H1 (cell line): Measurements from ENCODE around the gene GMEB2. TPM values are rescaled to one million over a fixed set of nuclear protein-coding genes. Genes with fewer than 3 reads are reported as not detected.

Experiments
- CTCF ChIA-PET: fragments of 300-600 bp; sonication (Branson Sonifier 250); formaldehyde crosslinking; loops from one replicate; lab custom pipeline; 2021; ENCODE audit not compliant: partially characterized antibody; lab: Charles Lee
- POLR2A ChIA-PET: fragments of 300-600 bp; sonication (Branson Sonifier 250); formaldehyde crosslinking; loops from one replicate; lab custom pipeline; 2021; ENCODE audit warnings: inconsistent platforms; ENCODE audit not compliant: partially characterized antibody; lab: Charles Lee
- DNase-seq, 2 experiments: peaks; one replicate each; pipeline versions ENCODE4 v3.0.0 to v3.0.0-alpha.2; 2010 to 2022; ENCODE audit warnings: low spot score in 2 of 2, low read depth in 1 of 2, mixed read lengths in 1 of 2
- FAIRE-seq: peaks from 2 replicates; lab custom pipeline; 2011; peaks lifted over from hg19 to GRCh38; lab: Jason Lieb, UNC
- H2AFZ ChIP-seq: 2 replicates; pipeline ENCODE4 v1.8.1; 2012; ENCODE audit warnings: low read length, inconsistent platforms
- H2AK5ac ChIP-seq: 2 replicates; pipeline ENCODE4 v1.6.1; 2013; ENCODE audit warnings: low read depth, low read length
- H2BK120ac ChIP-seq: replicated peaks from 2 replicates; pipeline ENCODE3; 2013; ENCODE audit warnings: low read depth, low read length, inconsistent platforms
- H2BK12ac ChIP-seq: 2 replicates; pipeline ENCODE4 v1.6.1; 2013; ENCODE audit warnings: low read depth, low read length
- H2BK15ac ChIP-seq: 2 replicates; pipeline ENCODE4 v1.6.1; 2013; ENCODE audit warnings: low read length
- H2BK20ac ChIP-seq: 2 replicates; pipeline ENCODE4 v1.6.1; 2013; ENCODE audit warnings: low read length
- H2BK5ac ChIP-seq: 2 replicates; pipeline ENCODE4 v1.6.1; 2013; ENCODE audit warnings: low read depth, low read length
- H3K14ac ChIP-seq: 2 replicates; pipeline ENCODE4 v1.6.1; 2013; ENCODE audit warnings: inconsistent platforms; ENCODE audit not compliant: insufficient read length
- H3K18ac ChIP-seq: 2 replicates; pipeline ENCODE4 v1.6.1; 2013; ENCODE audit warnings: low read length; ENCODE audit errors: extremely low read depth
- H3K23ac ChIP-seq: 2 replicates; pipeline ENCODE4 v1.6.1; 2013; ENCODE audit warnings: inconsistent platforms; ENCODE audit not compliant: insufficient read length
- H3K23me2 ChIP-seq: 2 replicates; pipeline ENCODE4 v1.6.1; 2013; ENCODE audit warnings: low read depth, low read length
- H3K27ac ChIP-seq: 2 replicates; pipeline ENCODE4 v1.6.1; 2011; ENCODE audit warnings: low read depth, low read length, inconsistent platforms
- H3K27me3 ChIP-seq, 4 experiments: replicated peaks in 1 of 4; 1 replicate in 1 of 4; 2 replicates in 3 of 4; pipeline versions ENCODE4 v1.6.1 to v1.8.1; 2011 to 2013; ENCODE audit warnings: low read length in 3 of 4, mild to moderate bottlenecking in 3 of 4, inconsistent platforms in 2 of 4, mixed read lengths in 2 of 4, moderate library complexity in 1 of 4; ENCODE audit not compliant: control insufficient read depth in 3 of 4, insufficient read depth in 3 of 4; ENCODE audit errors: extremely low read depth in 1 of 4
- H3K36me3 ChIP-seq, 4 experiments: 2 replicates each; pipeline versions ENCODE4 v1.6.1 to v1.8.1; 2011 to 2013; ENCODE audit warnings: mild to moderate bottlenecking in 4 of 4, low read length in 3 of 4, moderate library complexity in 2 of 4, control low read depth in 1 of 4, inconsistent platforms in 1 of 4; ENCODE audit not compliant: insufficient read depth in 4 of 4, control insufficient read depth in 2 of 4
- H3K4ac ChIP-seq: replicated peaks from 2 replicates; pipeline ENCODE3; 2013; ENCODE audit warnings: low read length, low read depth, mixed read lengths, inconsistent platforms; ENCODE audit not compliant: insufficient read length
- H3K4me1 ChIP-seq, 4 experiments: replicated peaks in 1 of 4; 1 replicate in 1 of 4; 2 replicates in 3 of 4; pipeline versions ENCODE4 v1.6.1 to v1.8.1; 2011 to 2013; ENCODE audit warnings: low read length in 3 of 4, inconsistent platforms in 2 of 4, mixed read lengths in 1 of 4; ENCODE audit not compliant: insufficient read depth in 4 of 4, control insufficient read depth in 3 of 4
- H3K4me2 ChIP-seq, 2 experiments: 2 replicates each; pipeline versions ENCODE4 v1.6.1 to v1.8.1; 2011 to 2013; ENCODE audit warnings: low read depth in 2 of 2, low read length in 2 of 2, control low read depth in 1 of 2, inconsistent platforms in 1 of 2, mild to moderate bottlenecking in 1 of 2; ENCODE audit not compliant: insufficient read depth in 1 of 2
- H3K4me3 ChIP-seq, 4 experiments: fragments of 200-600, 300-600 bp in 1 of 4; sonication (generic), shearing (Covaris generic), sonication (Bioruptor Twin) in 1 of 4; 2 replicates each; pipeline versions ENCODE4 v1.5.1 to v1.8.1; 2011 to 2016; ENCODE audit warnings: low read length in 4 of 4, low read depth in 3 of 4, control low read depth in 2 of 4, inconsistent platforms in 2 of 4, mild to moderate bottlenecking in 2 of 4, mixed read lengths in 1 of 4, moderate library complexity in 1 of 4; ENCODE audit not compliant: insufficient read depth in 2 of 4; ENCODE audit errors: extremely low read depth in 1 of 4
- H3K56ac ChIP-seq: replicated peaks from 2 replicates; pipeline ENCODE3; 2013; ENCODE audit warnings: low read depth, mild to moderate bottlenecking, mixed read lengths, low read length, inconsistent platforms; ENCODE audit not compliant: insufficient read length
- H3K79me1 ChIP-seq: 2 replicates; pipeline ENCODE4 v1.6.1; 2013; ENCODE audit warnings: low read depth, low read length, control low read depth
- H3K79me2 ChIP-seq, 2 experiments: 2 replicates each; pipeline versions ENCODE4 v1.6.1 to v1.8.1; 2012 to 2013; ENCODE audit warnings: low read length in 2 of 2, mild to moderate bottlenecking in 2 of 2, inconsistent platforms in 1 of 2; ENCODE audit not compliant: insufficient read depth in 2 of 2, control insufficient read depth in 1 of 2
- H3K9ac ChIP-seq, 4 experiments: replicated peaks in 1 of 4; 1 replicate in 1 of 4; 2 replicates in 3 of 4; pipeline versions ENCODE4 v1.6.1 to v1.8.1; 2011 to 2013; ENCODE audit warnings: low read depth in 3 of 4, low read length in 3 of 4, control low read depth in 2 of 4, mild to moderate bottlenecking in 2 of 4, moderate library complexity in 2 of 4, inconsistent platforms in 1 of 4; ENCODE audit errors: extremely low read depth in 1 of 4
- H3K9me3 ChIP-seq, 2 experiments: 2 replicates each; pipeline versions ENCODE4 v1.6.1 to v1.8.1; 2012 to 2013; ENCODE audit warnings: mild to moderate bottlenecking in 2 of 2, moderate library complexity in 2 of 2, control low read depth in 1 of 2, inconsistent platforms in 1 of 2, low read depth in 1 of 2, low read length in 1 of 2, mixed read lengths in 1 of 2; ENCODE audit not compliant: insufficient read depth in 2 of 2
- H4K20me1 ChIP-seq, 2 experiments: replicated peaks in 1 of 2; 2 replicates each; pipeline versions ENCODE3 to v1.8.1; 2011 to 2013; ENCODE audit warnings: inconsistent platforms in 2 of 2, low read length in 2 of 2, mild to moderate bottlenecking in 1 of 2; ENCODE audit not compliant: insufficient read depth in 2 of 2, control insufficient read depth in 1 of 2
- H4K5ac ChIP-seq: 2 replicates; pipeline ENCODE4 v1.6.1; 2013; ENCODE audit warnings: low read length, low read depth, mixed read lengths, inconsistent platforms; ENCODE audit not compliant: insufficient read length
- H4K8ac ChIP-seq: 2 replicates; pipeline ENCODE4 v1.8.0; 2013; ENCODE audit warnings: mild to moderate bottlenecking, moderate library complexity, low read length, inconsistent platforms; ENCODE audit not compliant: insufficient read depth; ENCODE audit errors: extremely low read depth
- H4K91ac ChIP-seq: replicated peaks from 2 replicates; pipeline ENCODE3; 2013; ENCODE audit warnings: low read length, mixed read lengths, inconsistent platforms; ENCODE audit not compliant: insufficient read length
- TEAD4 ChIP-seq: IDR thresholded peaks from 2 replicates; pipeline ENCODE4 v1.6.1; 2012; ENCODE audit warnings: low read depth, low read length, inconsistent platforms, mixed read lengths
- WGBS, 2 experiments: shearing (Covaris generic) in 1 of 2; methylation state at CpG; one replicate each; pipeline versions ENCODE4 v1.1.6 to v1.1.7; 2013 to 2015; ENCODE audit warnings: low lambda C conversion rate in 2 of 2, mixed read lengths in 2 of 2, inconsistent platforms in 1 of 2, low coverage in 1 of 2, missing lambda C conversion rate in 1 of 2; ENCODE audit not compliant: insufficient replicate concordance in 2 of 2, insufficient coverage in 1 of 2, insufficient read length in 1 of 2; ENCODE audit errors: extremely low coverage in 1 of 2, missing lambda C conversion rate in 1 of 2; 5-methylcytosine and 5-hydroxymethylcytosine counted together
- polyA plus RNA-seq, 7 experiments: library from polyadenylated mRNA; depleted of rRNA in 3 of 7; stranded (reverse) in 5 of 7; unstranded in 2 of 7; fragments of >200 nt in 5 of 7; fragments of 200-250 nt in 2 of 7; gene quantifications; 1 replicate in 5 of 7; 2 replicates in 1 of 7; 4 replicates in 1 of 7; pipeline versions ENCODE4 v1.2.1 to v1.2.3, GENCODE V29; 2011 to 2013; ENCODE audit warnings: missing spikeins in 2 of 7, mixed read lengths in 2 of 7
- total RNA-seq: library from RNA; stranded (reverse); fragmentation: NEBNext Ultra II Directional; extraction: Animal tissue kit (Norgen Biotek cat#: 25700); gene quantifications from 2 replicates; pipeline ENCODE4 v1.2.1, GENCODE V29; 2021

Gene GMEB2
- total and polyA plus RNA-seq, 2 of the 8 experiments (the other 6 are each of a cell fraction or from before 2014, with no cell fraction given): 12.9 to 14.2 TPM

- H4K20me1 ChIP-seq: peaks cover 2 to 10% of the 10 kb centered on the region in 2 experiments
- H2BK5ac ChIP-seq: no peak overlapping the region
- H3K23me2 ChIP-seq: no peaks in the 10 kb centered on the region
- H3K18ac ChIP-seq: no peak overlapping the region
- peaks cover 0 to 1% (median under 1%) of the 10 kb centered on the region in 4 experiments; a peak in 5 of 7 replicates for H3K4me1 ChIP-seq
- H2AFZ ChIP-seq: no peak overlapping the region
- no peak overlapping the region for H3K27ac ChIP-seq
- H3K79me2 ChIP-seq: peaks cover 0 to 5% of the 10 kb centered on the region in 2 experiments; a peak in 1 of 4 replicates
- H3K14ac ChIP-seq: no peak overlapping the region
- H4K91ac ChIP-seq: no peak overlapping the region
- no peak overlapping the region for H2BK12ac ChIP-seq
- H3K4ac ChIP-seq: no peak overlapping the region
- no peak overlapping the region for H3K23ac ChIP-seq
- CTCF ChIA-PET: interaction anchor here (1.2 to 1.3 kb wide), 2 partner anchors 22 to 125 kb away, joined by 3 read pairs; no protein-coding TSS in a partner anchor
- H2BK15ac ChIP-seq: no peak overlapping the region
- no peak overlapping the region for H2AK5ac ChIP-seq
- H3K4me2 ChIP-seq: no peak overlapping the region
- H3K27me3 ChIP-seq: no peaks in the 10 kb centered on the region
- H3K79me1 ChIP-seq: no peaks in the 10 kb centered on the region; the same call in 1 of the 2 replicates
- WGBS, 2 experiments: 89% methylated on average over 22 of the region's 22 CpGs; no CpG with 5 or more reads in 1 of the 2 experiments
- H2BK120ac ChIP-seq: no peak overlapping the region
- H3K9ac ChIP-seq: no peak overlapping the region
- POLR2A ChIA-PET: interaction anchor here (0.7 to 1.0 kb wide), 3 partner anchors 30 to 65 kb away, joined by 3 read pairs; partner anchors contain the start of genes ARFRP1 and ZGPAT
- H4K5ac ChIP-seq: no peak overlapping the region
- H4K8ac ChIP-seq: no peak overlapping the region
- TF ChIP-seq TEAD4: no peak
- no peak overlapping the region for H2BK20ac ChIP-seq
- DNase-seq (no peak), FAIRE-seq (no peak)
- no peaks in the 10 kb centered on the region for H3K9me3 ChIP-seq
- H3K4me3 ChIP-seq: no peak overlapping the region
- peaks cover 0 to 31% (median 17%) of the 10 kb centered on the region in 4 experiments; a peak in 6 of 8 replicates for H3K36me3 ChIP-seq
- H3K56ac ChIP-seq: no peak overlapping the region
Observed at GRCh38 chr20:63664143-63664851, 37.4 kb upstream of the GMEB2 start.
